H9 (cell line): ENCODE measurements around the gene CAMK2N1. TPM values are rescaled to one million over a fixed set of nuclear protein-coding genes. Genes with fewer than 3 reads are reported as not detected.

Source experiments
- DNase-seq: peaks from one replicate; pipeline ENCODE4 v3.0.0-alpha.2; 2017
- H2AFZ ChIP-seq: one replicate; pipeline ENCODE4 v1.6.1; 2013; ENCODE audit warnings: mild to moderate bottlenecking, low read length, control low read depth, moderate library complexity
- H2AK5ac ChIP-seq: 2 replicates; pipeline ENCODE4 v1.6.1; 2013; ENCODE audit warnings: low read length, control low read depth, mixed read lengths; ENCODE audit not compliant: insufficient read length
- H2BK120ac ChIP-seq: one replicate; pipeline ENCODE4 v1.6.1; 2013; ENCODE audit warnings: low read depth, mild to moderate bottlenecking, low read length, control low read depth, inconsistent platforms; ENCODE audit not compliant: poor library complexity, severe bottlenecking
- H2BK12ac ChIP-seq: 2 replicates; pipeline ENCODE4 v1.6.1; 2013; ENCODE audit warnings: low read length, control low read depth, mixed read lengths, low read depth; ENCODE audit not compliant: insufficient read length
- H2BK15ac ChIP-seq: 2 replicates; pipeline ENCODE4 v1.6.1; 2013; ENCODE audit warnings: low read depth, low read length, control low read depth
- H2BK20ac ChIP-seq: one replicate; pipeline ENCODE4 v1.6.1; 2013; ENCODE audit warnings: low read depth, mild to moderate bottlenecking, low read length, control low read depth, inconsistent platforms; ENCODE audit not compliant: poor library complexity, severe bottlenecking
- H2BK5ac ChIP-seq: 2 replicates; pipeline ENCODE4 v1.6.1; 2013; ENCODE audit warnings: low read length, control low read depth, mixed read lengths; ENCODE audit not compliant: insufficient read length
- H3K14ac ChIP-seq: 2 replicates; pipeline ENCODE4 v1.6.1; 2013; ENCODE audit warnings: low read length, control low read depth; ENCODE audit not compliant: insufficient read depth
- H3K18ac ChIP-seq: 2 replicates; pipeline ENCODE4 v1.6.1; 2013; ENCODE audit warnings: low read depth, mild to moderate bottlenecking, mixed read lengths, low read length, control low read depth; ENCODE audit not compliant: insufficient read length
- H3K23ac ChIP-seq: 2 replicates; pipeline ENCODE4 v1.6.1; 2013; ENCODE audit warnings: low read length, control low read depth, mixed read lengths, low read depth; ENCODE audit not compliant: insufficient read length
- H3K23me2 ChIP-seq: 2 replicates; pipeline ENCODE4 v1.6.1; 2013; ENCODE audit warnings: low read depth, mild to moderate bottlenecking, mixed read lengths, low read length, control low read depth; ENCODE audit not compliant: insufficient read length, poor library complexity, severe bottlenecking
- H3K27ac ChIP-seq: 2 replicates; pipeline ENCODE4 v1.5.1; 2013; ENCODE audit warnings: low read length, control low read depth, mixed read lengths, low read depth; ENCODE audit not compliant: insufficient read length
- H3K27me3 ChIP-seq: 2 replicates; pipeline ENCODE4 v1.6.1; 2013; ENCODE audit warnings: low read length, control low read depth, inconsistent platforms; ENCODE audit not compliant: insufficient read depth
- H3K4ac ChIP-seq: 2 replicates; pipeline ENCODE4 v1.6.1; 2013; ENCODE audit warnings: low read depth, mild to moderate bottlenecking, control low read depth, inconsistent platforms, low read length, moderate library complexity
- H3K4me1 ChIP-seq: 2 replicates; pipeline ENCODE4 v1.6.1; 2013; ENCODE audit warnings: low read length, control low read depth, inconsistent platforms; ENCODE audit not compliant: insufficient read depth
- H3K4me2 ChIP-seq: 2 replicates; pipeline ENCODE4 v1.6.1; 2013; ENCODE audit warnings: low read length, control low read depth, mixed read lengths; ENCODE audit not compliant: insufficient read length, insufficient read depth
- H3K56ac ChIP-seq: 2 replicates; pipeline ENCODE4 v1.6.1; 2013; ENCODE audit warnings: low read depth, mild to moderate bottlenecking, mixed read lengths, low read length, control low read depth; ENCODE audit not compliant: insufficient read length
- H3K79me1 ChIP-seq: 2 replicates; pipeline ENCODE4 v1.6.1; 2013; ENCODE audit warnings: low read depth, mild to moderate bottlenecking, moderate library complexity, low read length, control low read depth, inconsistent platforms; ENCODE audit not compliant: insufficient read depth, poor library complexity, severe bottlenecking
- H3K79me2 ChIP-seq: 2 replicates; pipeline ENCODE4 v1.6.1; 2013; ENCODE audit warnings: low read length, control low read depth, inconsistent platforms; ENCODE audit not compliant: insufficient read depth
- H3K9ac ChIP-seq: 2 replicates; pipeline ENCODE4 v1.6.1; 2013; ENCODE audit warnings: low read length, control low read depth, mixed read lengths; ENCODE audit not compliant: insufficient read length; ENCODE audit errors: extremely low read depth
- H3K9me3 ChIP-seq: one replicate; pipeline ENCODE4 v1.6.1; 2013; ENCODE audit warnings: low read depth, low read length, inconsistent platforms; ENCODE audit not compliant: control insufficient read depth
- H3T11ph ChIP-seq: one replicate; pipeline ENCODE4 v1.6.1; 2013; ENCODE audit warnings: mild to moderate bottlenecking, low read length, control low read depth, inconsistent platforms
- H4K20me1 ChIP-seq: one replicate; pipeline ENCODE4 v1.6.1; 2013; ENCODE audit not compliant: control insufficient read depth, insufficient read length, insufficient read depth
- H4K5ac ChIP-seq: 2 replicates; pipeline ENCODE4 v1.6.1; 2013; ENCODE audit warnings: low read depth, mild to moderate bottlenecking, mixed read lengths, low read length, control low read depth; ENCODE audit not compliant: insufficient read length
- H4K8ac ChIP-seq: replicated peaks from 2 replicates; pipeline ENCODE4 v1.6.1; 2013; ENCODE audit warnings: low read length, control low read depth, mixed read lengths, low read depth; ENCODE audit not compliant: insufficient read length
- H4K91ac ChIP-seq: 2 replicates; pipeline ENCODE4 v1.6.1; 2013; ENCODE audit warnings: low read depth, mild to moderate bottlenecking, moderate library complexity, mixed read lengths, low read length, control low read depth; ENCODE audit not compliant: insufficient read length
- H3K27ac Mint-ChIP-seq, 3 experiments: 2 replicates in 2 of 3; 3 replicates in 1 of 3; pipeline ENCODE4 v1.8.0; 2020 to 2021; ENCODE audit warnings: mixed read lengths in 3 of 3, mild to moderate bottlenecking in 1 of 3, moderate library complexity in 1 of 3
- H3K27me3 Mint-ChIP-seq: 2 replicates; pipeline ENCODE4 v1.8.0; 2021; ENCODE audit warnings: low read depth, mild to moderate bottlenecking, moderate library complexity, mixed read lengths
- H3K36me3 Mint-ChIP-seq, 3 experiments: 2 replicates in 2 of 3; 3 replicates in 1 of 3; pipeline ENCODE4 v1.8.0; 2020 to 2021; ENCODE audit warnings: low read depth in 3 of 3, mixed read lengths in 3 of 3; ENCODE audit not compliant: insufficient read depth in 1 of 3
- H3K4me1 Mint-ChIP-seq, 2 experiments: 2 replicates each; pipeline ENCODE4 v1.8.0; 2020; ENCODE audit warnings: mixed read lengths in 2 of 2
- H3K4me3 Mint-ChIP-seq, 2 experiments: 2 replicates in 1 of 2; 3 replicates in 1 of 2; pipeline ENCODE4 v1.8.0; 2020 to 2021; ENCODE audit warnings: mild to moderate bottlenecking in 2 of 2, mixed read lengths in 2 of 2, moderate library complexity in 1 of 2
- H3K9me3 Mint-ChIP-seq, 2 experiments: 2 replicates in 1 of 2; 3 replicates in 1 of 2; pipeline ENCODE4 v1.8.0; 2020; ENCODE audit warnings: mild to moderate bottlenecking in 2 of 2, mixed read lengths in 2 of 2, moderate library complexity in 1 of 2
- WGBS: extraction: QIAGEN DNeasy Blood & Tissue Kit; methylation state at CpG from one replicate; pipeline ENCODE4 v1.1.7; 2013; ENCODE audit warnings: missing lambda C conversion rate, low lambda C conversion rate, mixed read lengths; ENCODE audit not compliant: insufficient read length; ENCODE audit errors: extremely low coverage; 5-methylcytosine and 5-hydroxymethylcytosine counted together
- total RNA-seq: library from RNA; stranded (reverse); gene quantifications from 2 replicates; pipeline ENCODE4 v1.2.1, GENCODE V29; 2021
- TF ChIP-seq, protein P1 (sequence below): fragments of 200-600 bp; sonication (generic); conservative IDR thresholded peaks from 3 replicates; pipeline ENCODE4 v1.8.0; 2021; ENCODE audit warnings: antibody characterized with exemption, mild to moderate bottlenecking

Gene CAMK2N1
- total RNA-seq, 1 experiment from 2014 or later, result 1.2 TPM

DNA sequence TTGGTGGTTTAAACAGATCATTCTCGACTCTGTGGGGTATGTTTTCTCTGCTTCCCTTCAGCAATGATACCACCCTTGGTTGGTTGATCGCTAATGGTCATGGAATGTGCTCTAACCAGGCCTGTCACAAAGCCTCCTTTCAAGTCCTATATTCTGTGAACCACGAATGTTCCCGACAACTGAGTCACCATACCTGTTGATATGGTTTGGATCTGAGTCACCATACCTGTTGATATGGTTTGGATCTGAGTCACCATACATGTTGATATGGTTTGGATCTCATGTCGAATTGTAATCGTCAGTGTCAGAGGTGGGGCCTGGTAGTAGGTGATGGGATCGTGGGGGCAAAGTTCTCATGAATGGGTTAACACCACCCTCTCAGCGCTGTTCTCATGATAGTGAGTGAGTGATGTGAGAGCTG, 10.2 kb upstream of the CAMK2N1 start:
- Mint-ChIP-seq H3K4me3 (no peak overlapping the region), H3K27ac (no peak overlapping the region), H3K9me3 (no peaks in the 10 kb centered on the region), H3K27me3 (peaks cover 30% of the 10 kb centered on the region), H3K4me1 (peaks cover 4 to 5% of the 10 kb centered on the region in 2 experiments), H3K36me3 (peaks cover 16 to 28% (median 27%) of the 10 kb centered on the region in 3 experiments; a peak in 6 of 7 replicates)
- Histone ChIP-seq H3K56ac (no peak overlapping the region), H2BK12ac (no peak overlapping the region), H3K27me3 (no peaks in the 10 kb centered on the region), H4K8ac (no peak overlapping the region), H4K91ac (no peak overlapping the region), H3K9me3 (no peaks in the 10 kb centered on the region), H3T11ph (no peak overlapping the region), H3K9ac (no peak overlapping the region), H3K4me1 (no peaks in the 10 kb centered on the region), H3K14ac (no peak overlapping the region), H3K18ac (no peak overlapping the region), H3K79me1 (no peaks in the 10 kb centered on the region), H2BK120ac (no peak overlapping the region), H3K4ac (no peak overlapping the region), H3K23me2 (no peaks in the 10 kb centered on the region), H3K27ac (no peak overlapping the region), H3K23ac (no peak overlapping the region), H3K79me2 (no peaks in the 10 kb centered on the region), H4K20me1 (no peaks in the 10 kb centered on the region), H2BK20ac (no peak overlapping the region), H3K4me2 (no peak overlapping the region), H2AK5ac (no peak overlapping the region), H2BK15ac (no peak overlapping the region), H2AFZ (no peak overlapping the region), H4K5ac (no peak overlapping the region), H2BK5ac (no peak overlapping the region)
- TF ChIP-seq, protein P1, sequence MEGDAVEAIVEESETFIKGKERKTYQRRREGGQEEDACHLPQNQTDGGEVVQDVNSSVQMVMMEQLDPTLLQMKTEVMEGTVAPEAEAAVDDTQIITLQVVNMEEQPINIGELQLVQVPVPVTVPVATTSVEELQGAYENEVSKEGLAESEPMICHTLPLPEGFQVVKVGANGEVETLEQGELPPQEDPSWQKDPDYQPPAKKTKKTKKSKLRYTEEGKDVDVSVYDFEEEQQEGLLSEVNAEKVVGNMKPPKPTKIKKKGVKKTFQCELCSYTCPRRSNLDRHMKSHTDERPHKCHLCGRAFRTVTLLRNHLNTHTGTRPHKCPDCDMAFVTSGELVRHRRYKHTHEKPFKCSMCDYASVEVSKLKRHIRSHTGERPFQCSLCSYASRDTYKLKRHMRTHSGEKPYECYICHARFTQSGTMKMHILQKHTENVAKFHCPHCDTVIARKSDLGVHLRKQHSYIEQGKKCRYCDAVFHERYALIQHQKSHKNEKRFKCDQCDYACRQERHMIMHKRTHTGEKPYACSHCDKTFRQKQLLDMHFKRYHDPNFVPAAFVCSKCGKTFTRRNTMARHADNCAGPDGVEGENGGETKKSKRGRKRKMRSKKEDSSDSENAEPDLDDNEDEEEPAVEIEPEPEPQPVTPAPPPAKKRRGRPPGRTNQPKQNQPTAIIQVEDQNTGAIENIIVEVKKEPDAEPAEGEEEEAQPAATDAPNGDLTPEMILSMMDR, result no peak
- WGBS, result no CpG with 5 or more reads among the region's 8 CpGs
- DNase-seq, result no peak
